Urothelium cell line (cell line): ENCODE measurements around the gene CDK5RAP1.
"Not testable (repeated sequence)": the region's sequence is repeated elsewhere in the genome, so short reads cannot be mapped to it uniquely, and the experiment has no call there.

Experiments
- DNase-seq: peaks from one replicate; pipeline ENCODE4 v3.0.0; 2011; ENCODE audit warnings: low spot score, mixed read lengths
- FAIRE-seq: peaks from 2 replicates; lab custom pipeline; 2011; peaks lifted over from hg19 to GRCh38; lab: Jason Lieb, UNC

CDK5RAP1 gene

GRCh38 chr20:33419140-33419974 lies 18.0 kb upstream of the CDK5RAP1 start:
- DNase-seq (no peak), FAIRE-seq (no peak)

- no peak for DNase-seq
- FAIRE-seq: no peak
Measured at GRCh38 chr20:33418033-33418432, 16.7 kb upstream of the CDK5RAP1 start.

- FAIRE-seq (no peak), DNase-seq (peak; percentile 52)
Measured at GRCh38 chr20:33415948-33416347, 14.6 kb upstream of the CDK5RAP1 start.

- FAIRE-seq (no peak), DNase-seq (no peak)
Measured at GRCh38 chr20:33412484-33412838, 11.1 kb upstream of the CDK5RAP1 start.

GRCh38 chr20:33411711-33412483 lies 10.6 kb upstream of the CDK5RAP1 start:
- no peak for DNase-seq
- FAIRE-seq: no peak

GRCh38 chr20:33411242-33411641 lies 9.9 kb upstream of the CDK5RAP1 start:
- FAIRE-seq: no peak

GRCh38 chr20:33410081-33410742 lies 8.9 kb upstream of the CDK5RAP1 start:
- FAIRE-seq (no peak), DNase-seq (no peak)

More at GRCh38 chr20:33411242-33411641, 9.9 kb upstream of the CDK5RAP1 start:
- DNase-seq: no peak

GRCh38 chr20:33408716-33409654 lies 7.7 kb upstream of the CDK5RAP1 start:
- no peak for DNase-seq
- no peak for FAIRE-seq

GRCh38 chr20:33408313-33408712 lies 7.0 kb upstream of the CDK5RAP1 start:
- no peak for DNase-seq
- no peak for FAIRE-seq

GRCh38 chr20:33407796-33408195 lies 6.5 kb upstream of the CDK5RAP1 start:
- DNase-seq (no peak), FAIRE-seq (no peak)

- DNase-seq (no peak), FAIRE-seq (no peak)
Measured at GRCh38 chr20:33407251-33407650, 5.9 kb upstream of the CDK5RAP1 start.

- no peak for DNase-seq
Measured at GRCh38 chr20:33404281-33404680, 3.0 kb upstream of the CDK5RAP1 start.

GRCh38 chr20:33401921-33402369 lies 626 bp upstream of the CDK5RAP1 start:
- FAIRE-seq (no peak), DNase-seq (no peak)

More at GRCh38 chr20:33404281-33404680, 3.0 kb upstream of the CDK5RAP1 start:
- FAIRE-seq: no peak

- DNase-seq: peak; percentile 33
- FAIRE-seq: no peak
Measured at GRCh38 chr20:33400812-33401183, 521 bp downstream of the CDK5RAP1 start.

GRCh38 chr20:33399924-33400323 lies 1.4 kb downstream of the CDK5RAP1 start:
- no peak for DNase-seq
- no peak for FAIRE-seq

GRCh38 chr20:33394718-33395117 lies 6.6 kb downstream of the CDK5RAP1 start:
- FAIRE-seq (no peak), DNase-seq (no peak)

- FAIRE-seq (no peak), DNase-seq (no peak)
Measured at GRCh38 chr20:33393609-33394008, 7.7 kb downstream of the CDK5RAP1 start.

- no peak for FAIRE-seq
- DNase-seq: no peak
Measured at GRCh38 chr20:33391722-33392415, 9.4 kb downstream of the CDK5RAP1 start.

GRCh38 chr20:33389326-33389725 lies 12.0 kb downstream of the CDK5RAP1 start:
- not testable (repeated sequence) for FAIRE-seq, DNase-seq

- DNase-seq (no peak), FAIRE-seq (no peak)
Measured at GRCh38 chr20:33388268-33388667, 13.1 kb downstream of the CDK5RAP1 start.
